GM19397 (cell line): ENCODE data around the gene PCDHB11.
"Not testable (repeated sequence)": the region's sequence is repeated elsewhere in the genome, so short reads cannot be mapped to it uniquely, and the experiment has no call there.

Experiments
- ATAC-seq: cut with Tn5 transposase; IDR thresholded peaks from one replicate; pipeline ENCODE4 v1.9.1; 2021; ENCODE audit warnings: mild to moderate bottlenecking, moderate library complexity; ENCODE audit not compliant: unreplicated experiment

Gene PCDHB11

GRCh38 chr5:141199359-141200235 lies at the start of gene PCDHB11:
PCDHB11 (plus strand) TSS chr5:141199627; CDS start chr5:141199775, 148 bp downstream.
- ATAC-seq, result no peak

GRCh38 chr5:141149812-141150211 lies 49.6 kb upstream of the PCDHB11 start, which contains the start of gene PCDHB6:
PCDHB6 (plus strand) TSS chr5:141150057; CDS start chr5:141150258, 201 bp downstream.
- ATAC-seq, result no peak

GRCh38 chr5:141150224-141150992 lies 49.0 kb upstream of the PCDHB11 start:
- ATAC-seq, result no peak

GRCh38 chr5:141150993-141151325 lies 48.5 kb upstream of the PCDHB11 start:
- ATAC-seq, result no peak

- not testable (repeated sequence) for ATAC-seq
Observed at GRCh38 chr5:141151632-141152031, 47.8 kb upstream of the PCDHB11 start.

- not testable (repeated sequence) for ATAC-seq
Observed at GRCh38 chr5:141152096-141152495, 47.3 kb upstream of the PCDHB11 start.

- no peak for ATAC-seq
Observed at GRCh38 chr5:141155540-141156374, 43.7 kb upstream of the PCDHB11 start.

- not testable (repeated sequence) for ATAC-seq
Observed at GRCh38 chr5:141157356-141157755, 42.1 kb upstream of the PCDHB11 start.

GRCh38 chr5:141157901-141158300 lies 41.5 kb upstream of the PCDHB11 start:
- not testable (repeated sequence) for ATAC-seq

- ATAC-seq, result no peak
Observed at GRCh38 chr5:141172381-141173204, 26.8 kb upstream of the PCDHB11 start, which contains the start of gene PCDHB7. PCDHB7 (plus strand) TSS chr5:141172644; CDS start chr5:141172836, 192 bp downstream.

GRCh38 chr5:141174291-141175104 lies 24.9 kb upstream of the PCDHB11 start:
- ATAC-seq, result not testable (repeated sequence)

GRCh38 chr5:141175933-141176332 lies 23.5 kb upstream of the PCDHB11 start:
- no peak for ATAC-seq

GRCh38 chr5:141177577-141178191 lies 21.7 kb upstream of the PCDHB11 start, which contains the start of gene PCDHB8:
PCDHB8 (plus strand) TSS chr5:141177790; CDS start chr5:141178035, 245 bp downstream.
- not testable (repeated sequence) for ATAC-seq

- not testable (repeated sequence) for ATAC-seq
Observed at GRCh38 chr5:141179371-141179770, 20.1 kb upstream of the PCDHB11 start.

- not testable (repeated sequence) for ATAC-seq
Observed at GRCh38 chr5:141179876-141180275, 19.6 kb upstream of the PCDHB11 start.

GRCh38 chr5:141180313-141180712 lies 19.1 kb upstream of the PCDHB11 start:
- ATAC-seq, result no peak

GRCh38 chr5:141182248-141182647 lies 17.2 kb upstream of the PCDHB11 start, which contains the start of gene PCDHB16:
PCDHB16 (plus strand) TSS chr5:141182387; CDS start chr5:141182560, 173 bp downstream.
- no peak for ATAC-seq
